BE2C (cell line): ENCODE results near the gene MUCL3.

Source experiments
- DNase-seq: peaks from one replicate; pipeline ENCODE4 v3.0.0-alpha.2; 2020
- H3K27me3 ChIP-seq: fragments of 250-450 bp; sonication (Bioruptor Pico); 2 replicates; pipeline ENCODE4 v1.5.1; 2020; ENCODE audit warnings: mild to moderate bottlenecking
- H3K36me3 ChIP-seq: fragments of 250-450 bp; sonication (Bioruptor Pico); 2 replicates; pipeline ENCODE4 v1.5.1; 2020; ENCODE audit warnings: mild to moderate bottlenecking
- H3K4me1 ChIP-seq: fragments of 250-450 bp; sonication (Bioruptor Pico); 2 replicates; pipeline ENCODE4 v1.5.1; 2020
- H3K4me3 ChIP-seq: 2 replicates; pipeline ENCODE4 v1.5.1; 2011; ENCODE audit warnings: low read depth, low read length
- H3K9me3 ChIP-seq: fragments of 250-450 bp; sonication (Bioruptor Pico); 2 replicates; pipeline ENCODE4 v1.5.1; 2020
- TF ChIP-seq, protein P1 (sequence below): IDR thresholded peaks from 2 replicates; pipeline ENCODE4 v1.5.1; 2012; ENCODE audit warnings: mild to moderate bottlenecking, low read depth, low read length

MUCL3 gene

DNA sequence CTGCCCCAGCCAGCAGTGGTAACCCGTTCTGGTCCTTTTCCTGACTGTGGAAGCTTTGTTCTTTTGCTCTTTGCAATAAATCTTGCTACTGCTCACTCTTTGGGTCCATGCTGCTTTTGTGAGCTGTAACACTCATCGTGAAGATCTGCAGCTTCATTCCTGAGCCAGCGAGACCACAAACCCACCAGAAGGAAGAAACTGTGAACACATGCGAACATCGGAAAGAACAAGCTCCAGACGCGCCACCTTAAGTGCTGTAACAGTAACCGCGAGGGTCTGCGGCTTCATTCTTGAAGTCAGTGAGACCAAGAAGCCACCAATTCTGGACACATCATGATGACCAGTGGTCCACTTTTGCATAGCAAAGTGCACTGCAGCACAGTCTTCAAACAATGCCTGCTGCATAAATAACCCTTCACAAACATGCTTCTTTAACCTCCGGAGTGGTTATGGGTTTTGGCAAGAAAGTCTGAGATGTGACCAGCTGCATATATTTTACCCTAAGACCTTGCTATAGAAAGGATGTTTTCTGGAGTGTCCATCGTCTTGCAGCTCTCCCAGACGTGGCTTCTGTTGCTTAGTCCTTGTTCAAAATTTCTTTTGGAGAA lies 60.6 kb downstream of the MUCL3 start:
- Histone ChIP-seq H3K4me1 (no peaks in the 10 kb centered on the region), H3K4me3 (no peak overlapping the region), H3K9me3 (no peaks in the 10 kb centered on the region), H3K27me3 (peaks cover 20% of the 10 kb centered on the region), H3K36me3 (no peaks in the 10 kb centered on the region)
- no peak for DNase-seq
- TF ChIP-seq, protein P1, sequence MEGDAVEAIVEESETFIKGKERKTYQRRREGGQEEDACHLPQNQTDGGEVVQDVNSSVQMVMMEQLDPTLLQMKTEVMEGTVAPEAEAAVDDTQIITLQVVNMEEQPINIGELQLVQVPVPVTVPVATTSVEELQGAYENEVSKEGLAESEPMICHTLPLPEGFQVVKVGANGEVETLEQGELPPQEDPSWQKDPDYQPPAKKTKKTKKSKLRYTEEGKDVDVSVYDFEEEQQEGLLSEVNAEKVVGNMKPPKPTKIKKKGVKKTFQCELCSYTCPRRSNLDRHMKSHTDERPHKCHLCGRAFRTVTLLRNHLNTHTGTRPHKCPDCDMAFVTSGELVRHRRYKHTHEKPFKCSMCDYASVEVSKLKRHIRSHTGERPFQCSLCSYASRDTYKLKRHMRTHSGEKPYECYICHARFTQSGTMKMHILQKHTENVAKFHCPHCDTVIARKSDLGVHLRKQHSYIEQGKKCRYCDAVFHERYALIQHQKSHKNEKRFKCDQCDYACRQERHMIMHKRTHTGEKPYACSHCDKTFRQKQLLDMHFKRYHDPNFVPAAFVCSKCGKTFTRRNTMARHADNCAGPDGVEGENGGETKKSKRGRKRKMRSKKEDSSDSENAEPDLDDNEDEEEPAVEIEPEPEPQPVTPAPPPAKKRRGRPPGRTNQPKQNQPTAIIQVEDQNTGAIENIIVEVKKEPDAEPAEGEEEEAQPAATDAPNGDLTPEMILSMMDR: no peak

DNA sequence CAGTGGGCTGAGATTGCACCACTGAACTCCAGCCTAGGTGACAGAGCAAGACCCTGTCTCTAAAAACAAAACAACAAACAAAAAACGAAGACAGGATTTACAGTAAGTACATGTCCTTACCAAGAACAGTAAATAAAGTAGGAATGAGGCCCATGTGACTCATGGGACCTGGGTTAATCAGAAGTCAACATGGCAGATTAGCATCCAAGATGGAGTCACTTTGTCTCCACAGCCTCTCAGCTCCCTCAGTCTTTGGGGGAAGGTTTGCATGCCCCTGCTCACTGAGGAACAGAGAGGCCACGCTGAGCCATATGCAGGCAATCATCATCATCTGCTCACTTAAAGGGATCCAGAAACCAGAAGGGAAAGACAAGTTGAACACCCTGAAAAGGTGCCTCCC lies 61.7 kb downstream of the MUCL3 start:
- TF ChIP-seq, protein P1: no peak

More for the DNA sequence above, 61.7 kb downstream of the MUCL3 start:
- no peak for DNase-seq
- Histone ChIP-seq H3K9me3 (no peaks in the 10 kb centered on the region), H3K36me3 (no peaks in the 10 kb centered on the region), H3K4me3 (no peak overlapping the region), H3K27me3 (peaks cover 31% of the 10 kb centered on the region), H3K4me1 (no peaks in the 10 kb centered on the region)
